Muscle of leg (tissue), 11 donors: ENCODE results near the gene TBC1D2. TPM values are rescaled to one million over a fixed set of nuclear protein-coding genes. Genes with fewer than 3 reads are reported as not detected.

Experiments
- DNase-seq: peaks from one replicate; pipeline ENCODE4 v3.0.0; 2013
- H3K27ac ChIP-seq: one replicate; pipeline ENCODE4 v1.5.1; 2013; ENCODE audit warnings: mild to moderate bottlenecking, low read length, control low read depth
- H3K27me3 ChIP-seq: one replicate; pipeline ENCODE4 v1.6.1; 2013; ENCODE audit warnings: low read length; ENCODE audit not compliant: control insufficient read depth, insufficient read depth
- H3K36me3 ChIP-seq: one replicate; pipeline ENCODE4 v1.6.1; 2013; ENCODE audit warnings: low read length; ENCODE audit not compliant: control insufficient read depth, insufficient read depth
- H3K4me1 ChIP-seq: one replicate; pipeline ENCODE4 v1.6.1; 2013; ENCODE audit warnings: low read length; ENCODE audit not compliant: control insufficient read depth, insufficient read depth
- H3K4me3 ChIP-seq: one replicate; pipeline ENCODE4 v1.5.1; 2013; ENCODE audit warnings: low read length, control low read depth
- H3K9me3 ChIP-seq: replicated peaks from 2 replicates; pipeline ENCODE4 v1.6.1; 2013; ENCODE audit warnings: low read depth, low read length; ENCODE audit not compliant: control insufficient read depth
- WGBS: methylation state at CpG from one replicate; pipeline ENCODE4 v1.1.5; 2013; ENCODE audit warnings: missing lambda C conversion rate; ENCODE audit not compliant: insufficient coverage; 5-methylcytosine and 5-hydroxymethylcytosine counted together
- polyA plus RNA-seq, 8 donors: library from polyadenylated mRNA; unstranded; fragments of 120-200 nt; gene quantifications; one replicate each; pipeline versions ENCODE4 v1.2.1 to v1.2.3, GENCODE V29; 2013; ENCODE audit warnings: inconsistent platforms in 1 of 8, low replicate concordance in 1 of 8; ENCODE audit not compliant: insufficient read length in 8 of 8, insufficient read depth in 1 of 8
- total RNA-seq: library from RNA; stranded (reverse); fragments of 120-200 nt; gene quantifications from one replicate; pipeline ENCODE4 v1.2.4, GENCODE V29; 2013

TBC1D2 gene
- total and polyA plus RNA-seq, 9 donors, result 1.0 to 5.0 (median 2.0) TPM

- no peak for DNase-seq
- Histone ChIP-seq H3K9me3 (no peaks in the 10 kb centered on the region), H3K27me3 (no peaks in the 10 kb centered on the region), H3K27ac (no peak overlapping the region), H3K36me3 (no peaks in the 10 kb centered on the region), H3K4me3 (no peak overlapping the region), H3K4me1 (no peaks in the 10 kb centered on the region)
- WGBS, result 81% methylated on average over 9 of the region's 9 CpGs
Measured at GRCh38 chr9:98210435-98210834, 45.0 kb downstream of the TBC1D2 start.

GRCh38 chr9:98209530-98209929 lies 45.9 kb downstream of the TBC1D2 start:
- no peak for DNase-seq
- H3K4me3 ChIP-seq, result no peak overlapping the region
- no peaks in the 10 kb centered on the region for H3K36me3 ChIP-seq
- 77% methylated on average over 3 of the region's 3 CpGs for WGBS
- peaks cover 4% of the 10 kb centered on the region for H3K27me3 ChIP-seq
- H3K27ac ChIP-seq, result no peak overlapping the region
- H3K4me1 ChIP-seq, result no peaks in the 10 kb centered on the region
- H3K9me3 ChIP-seq, result no peaks in the 10 kb centered on the region

- Histone ChIP-seq H3K9me3 (no peaks in the 10 kb centered on the region), H3K4me3 (no peak overlapping the region), H3K36me3 (no peaks in the 10 kb centered on the region), H3K27ac (no peak overlapping the region), H3K27me3 (peaks cover 4% of the 10 kb centered on the region), H3K4me1 (no peaks in the 10 kb centered on the region)
- 93% methylated on average over 19 of the region's 20 CpGs for WGBS
- no peak for DNase-seq
Measured at GRCh38 chr9:98208635-98209034, 46.8 kb downstream of the TBC1D2 start.

GRCh38 chr9:98207606-98208005 lies 47.8 kb downstream of the TBC1D2 start:
- no peak for DNase-seq
- H3K4me3 ChIP-seq, result no peak overlapping the region
- H3K36me3 ChIP-seq, result no peaks in the 10 kb centered on the region
- no peaks in the 10 kb centered on the region for H3K4me1 ChIP-seq
- WGBS, result 64% methylated on average over 4 of the region's 4 CpGs
- no peak overlapping the region for H3K27ac ChIP-seq
- no peaks in the 10 kb centered on the region for H3K9me3 ChIP-seq
- H3K27me3 ChIP-seq, result peaks cover 4% of the 10 kb centered on the region

GRCh38 chr9:98206754-98207153 lies 48.7 kb downstream of the TBC1D2 start:
- Histone ChIP-seq H3K27ac (no peak overlapping the region), H3K27me3 (peaks cover 4% of the 10 kb centered on the region), H3K9me3 (no peaks in the 10 kb centered on the region), H3K4me3 (no peak overlapping the region), H3K4me1 (no peaks in the 10 kb centered on the region), H3K36me3 (no peaks in the 10 kb centered on the region)
- no peak for DNase-seq
- WGBS, result no CpG with 5 or more reads among the region's 2 CpGs

GRCh38 chr9:98204692-98205091 lies 50.8 kb downstream of the TBC1D2 start:
- H3K9me3 ChIP-seq, result no peaks in the 10 kb centered on the region
- peaks cover 4% of the 10 kb centered on the region for H3K27me3 ChIP-seq
- no peaks in the 10 kb centered on the region for H3K4me1 ChIP-seq
- H3K36me3 ChIP-seq, result no peaks in the 10 kb centered on the region
- DNase-seq, result no peak
- H3K4me3 ChIP-seq, result no peak overlapping the region
- 10% methylated on average over 3 of the region's 4 CpGs for WGBS
- no peak overlapping the region for H3K27ac ChIP-seq

GRCh38 chr9:98203153-98203552 lies 52.3 kb downstream of the TBC1D2 start:
- Histone ChIP-seq H3K4me3 (no peak overlapping the region), H3K27ac (no peak overlapping the region), H3K27me3 (peaks cover 4% of the 10 kb centered on the region), H3K9me3 (no peaks in the 10 kb centered on the region), H3K36me3 (no peaks in the 10 kb centered on the region), H3K4me1 (no peaks in the 10 kb centered on the region)
- no peak for DNase-seq
- WGBS, result 53% methylated on average over 3 of the region's 7 CpGs

- WGBS, result 62% methylated on average over 3 of the region's 5 CpGs
- no peaks in the 10 kb centered on the region for H3K36me3 ChIP-seq
Measured at GRCh38 chr9:98202252-98202651, 53.2 kb downstream of the TBC1D2 start.

GRCh38 chr9:98201749-98202148 lies 53.7 kb downstream of the TBC1D2 start:
- Histone ChIP-seq H3K27ac (no peak overlapping the region), H3K4me1 (no peaks in the 10 kb centered on the region), H3K36me3 (no peaks in the 10 kb centered on the region), H3K4me3 (no peak overlapping the region), H3K27me3 (peaks cover 4% of the 10 kb centered on the region), H3K9me3 (no peaks in the 10 kb centered on the region)
- WGBS, result 79% methylated on average over 6 of the region's 7 CpGs
- no peak for DNase-seq

More at GRCh38 chr9:98202252-98202651, 53.2 kb downstream of the TBC1D2 start:
- no peak overlapping the region for H3K4me3 ChIP-seq
- H3K27me3 ChIP-seq, result peaks cover 4% of the 10 kb centered on the region
- no peak for DNase-seq
- H3K27ac ChIP-seq, result no peak overlapping the region
- no peaks in the 10 kb centered on the region for H3K9me3 ChIP-seq
- no peaks in the 10 kb centered on the region for H3K4me1 ChIP-seq

- DNase-seq, result no peak
- Histone ChIP-seq H3K27ac (no peak overlapping the region), H3K4me3 (no peak overlapping the region), H3K4me1 (no peaks in the 10 kb centered on the region), H3K27me3 (peaks cover 4% of the 10 kb centered on the region), H3K9me3 (no peaks in the 10 kb centered on the region), H3K36me3 (no peaks in the 10 kb centered on the region)
- 75% methylated on average over 4 of the region's 6 CpGs for WGBS
Measured at GRCh38 chr9:98201102-98201501, 54.3 kb downstream of the TBC1D2 start.

- Histone ChIP-seq H3K36me3 (no peaks in the 10 kb centered on the region), H3K27ac (no peak overlapping the region), H3K4me1 (no peaks in the 10 kb centered on the region), H3K27me3 (no peaks in the 10 kb centered on the region), H3K4me3 (no peak overlapping the region), H3K9me3 (no peaks in the 10 kb centered on the region)
- DNase-seq, result no peak
- 62% methylated on average over 19 of the region's 20 CpGs for WGBS
Measured at GRCh38 chr9:98199388-98200033, 55.9 kb downstream of the TBC1D2 start.
